Calu3 (cell line): ENCODE results near the gene MYH15. TPM values are rescaled to one million over a fixed set of nuclear protein-coding genes. Genes with fewer than 3 reads are reported as not detected.

Experiments used
- BruUV-seq: library from RNA; stranded (reverse); fragments of 400-500 nt; replicated peaks from 2 replicates; lab custom pipeline; 2021; lab: Mats Ljungman, UMichigan
- CTCF ChIA-PET: fragments of 300-600 bp; sonication (Branson Sonifier 250); formaldehyde crosslinking; loops from one replicate; lab custom pipeline; 2022; ENCODE audit warnings: antibody characterized with exemption; lab: Charles Lee
- DNase-seq: peaks from one replicate; pipeline ENCODE4 v3.0.0; 2022
- H3K27ac Mint-ChIP-seq: one replicate; pipeline ENCODE4 v1.8.0; 2022; ENCODE audit warnings: mixed read lengths; ENCODE audit not compliant: unreplicated experiment
- H3K27me3 Mint-ChIP-seq: one replicate; pipeline ENCODE4 v1.8.0; 2022; ENCODE audit warnings: mixed read lengths; ENCODE audit not compliant: unreplicated experiment
- H3K36me3 Mint-ChIP-seq: one replicate; pipeline ENCODE4 v1.8.0; 2022; ENCODE audit warnings: mild to moderate bottlenecking, moderate library complexity, mixed read lengths; ENCODE audit not compliant: insufficient read depth, unreplicated experiment
- H3K4me1 Mint-ChIP-seq: one replicate; pipeline ENCODE4 v1.8.0; 2022; ENCODE audit warnings: mild to moderate bottlenecking, low read depth, mixed read lengths; ENCODE audit not compliant: unreplicated experiment
- H3K4me3 Mint-ChIP-seq: one replicate; pipeline ENCODE4 v1.8.0; 2022; ENCODE audit warnings: mild to moderate bottlenecking, low read depth, moderate library complexity, mixed read lengths; ENCODE audit not compliant: unreplicated experiment
- H3K9me3 Mint-ChIP-seq: one replicate; pipeline ENCODE4 v1.8.0; 2022; ENCODE audit warnings: low read depth, mixed read lengths; ENCODE audit not compliant: unreplicated experiment
- CTCF ChIP-seq: fragments of 200-600 bp; IDR thresholded peaks from one replicate; pipeline ENCODE4 v1.8.0; 2022; ENCODE audit warnings: antibody characterized with exemption; ENCODE audit not compliant: unreplicated experiment
- intact Hi-C: fragments of 100-400 bp; cut with micrococcal nuclease; formaldehyde crosslinking; loops from one replicate; pipeline ENCODE4 v1.10.0; 2022; ENCODE audit not compliant: unreplicated experiment
- total RNA-seq: library from RNA; stranded (reverse); gene quantifications from 2 replicates; pipeline ENCODE4 v1.2.3, GENCODE V29; 2022

MYH15 gene
- total RNA-seq, 1 experiment from 2014 or later = 0.35 TPM

GRCh38 chr3:108497271-108497670 is 13.1 kb downstream of the MYH15 start:
- no peak for TF ChIP-seq CTCF
- CTCF ChIA-PET = interaction anchor here (0.6 to 1.3 kb wide), 2 partner anchors 56 to 96 kb away, joined by 5 read pairs; no protein-coding TSS in a partner anchor
- Mint-ChIP-seq H3K27ac (no peak overlapping the region), H3K4me1 (no peaks in the 10 kb centered on the region), H3K36me3 (no peaks in the 10 kb centered on the region), H3K9me3 (peaks cover 2% of the 10 kb centered on the region), H3K4me3 (no peak overlapping the region), H3K27me3 (peaks cover 2% of the 10 kb centered on the region)
- DNase-seq = no peak
- intact Hi-C loops = no loop called here
- no TSS peak for BruUV-seq

- intact Hi-C loops = no loop called here
- no peaks in the 10 kb centered on the region for H3K4me1 Mint-ChIP-seq
- no peak overlapping the region for H3K27ac Mint-ChIP-seq
- TF ChIP-seq CTCF = no peak
- no peak for DNase-seq
- CTCF ChIA-PET = no interaction called here
- no TSS peak for BruUV-seq
- no peaks in the 10 kb centered on the region for H3K27me3 Mint-ChIP-seq
- H3K36me3 Mint-ChIP-seq = no peaks in the 10 kb centered on the region
- no peak overlapping the region for H3K4me3 Mint-ChIP-seq
- peaks cover 2% of the 10 kb centered on the region for H3K9me3 Mint-ChIP-seq
These were observed 14.7 kb downstream of the MYH15 start for GRCh38 chr3:108495717-108496116.

- no peak for TF ChIP-seq CTCF
- Mint-ChIP-seq H3K27ac (no peak overlapping the region), H3K9me3 (peaks cover 2% of the 10 kb centered on the region), H3K4me3 (no peak overlapping the region), H3K27me3 (no peaks in the 10 kb centered on the region), H3K4me1 (no peaks in the 10 kb centered on the region), H3K36me3 (no peaks in the 10 kb centered on the region)
- BruUV-seq = no TSS peak
- CTCF ChIA-PET = interaction anchor here (1.2 kb wide), 1 partner anchor 57 kb away, joined by 3 read pairs; no protein-coding TSS in a partner anchor
- intact Hi-C loops = loop anchor here (5.0 kb wide), 1 partner anchor 322 kb away; no protein-coding TSS in a partner anchor
- no peak for DNase-seq
These were observed 15.4 kb downstream of the MYH15 start for GRCh38 chr3:108494906-108495531.

- H3K27me3 Mint-ChIP-seq = no peaks in the 10 kb centered on the region
- CTCF ChIA-PET = interaction anchor here (0.6 to 1.0 kb wide), 2 partner anchors 16 to 59 kb away, joined by 3 read pairs; no protein-coding TSS in a partner anchor
- TF ChIP-seq CTCF = no peak
- H3K27ac Mint-ChIP-seq = no peak overlapping the region
- peaks cover under 1% of the 10 kb centered on the region for H3K9me3 Mint-ChIP-seq
- BruUV-seq = no TSS peak
- intact Hi-C loops = loop anchor here (1.0 to 5.0 kb wide), 2 partner anchors 56 to 323 kb away; no protein-coding TSS in a partner anchor
- peak; percentile 56 for DNase-seq
- H3K4me3 Mint-ChIP-seq = no peak overlapping the region
- no peaks in the 10 kb centered on the region for H3K36me3 Mint-ChIP-seq
- H3K4me1 Mint-ChIP-seq = no peaks in the 10 kb centered on the region
These were observed 16.5 kb downstream of the MYH15 start for GRCh38 chr3:108493862-108494261.
